Endothelial cell of umbilical vein (primary cell): ENCODE results near the gene NCKAP5. TPM values are rescaled to one million over a fixed set of nuclear protein-coding genes. Genes with fewer than 3 reads are reported as not detected.

Source experiments
- BruUV-seq: library from RNA; stranded (reverse); fragments of 400-500 nt; replicated peaks from 2 replicates; lab custom pipeline; 2021; lab: Mats Ljungman, UMichigan
- CTCF ChIA-PET: fragments of 300-600, 350-600 bp; sonication (Branson Sonifier 250); formaldehyde crosslinking; loops from one replicate; lab custom pipeline; 2021; ENCODE audit warnings: antibody characterized with exemption, inconsistent platforms; lab: Charles Lee
- POLR2A ChIA-PET: fragments of 300-600, 350-600 bp; sonication (Branson Sonifier 250); formaldehyde crosslinking; loops from one replicate; lab custom pipeline; 2021; ENCODE audit warnings: antibody characterized with exemption, inconsistent platforms; lab: Charles Lee
- DNase-seq: peaks from one replicate; pipeline ENCODE4 v3.0.0-alpha.2; 2011; ENCODE audit warnings: low read depth, low spot score
- FAIRE-seq: peaks from 2 replicates; lab custom pipeline; 2011; peaks lifted over from hg19 to GRCh38; lab: Jason Lieb, UNC
- H2AFZ ChIP-seq: 2 replicates; pipeline ENCODE4 v1.6.0; 2012; ENCODE audit warnings: low read depth, low read length, control low read depth, inconsistent platforms
- H3K27ac ChIP-seq: 2 replicates; pipeline ENCODE4 v1.5.1; 2011; ENCODE audit warnings: low read depth, mild to moderate bottlenecking, control low read depth, low read length, moderate library complexity; ENCODE audit not compliant: insufficient read depth
- H3K27me3 ChIP-seq, 2 experiments: 2 replicates each; pipeline versions ENCODE4 v1.6.0 to v1.6.1; 2011; ENCODE audit warnings: low read length in 2 of 2, mixed read lengths in 1 of 2; ENCODE audit not compliant: control insufficient read depth in 2 of 2, insufficient read depth in 2 of 2
- H3K36me3 ChIP-seq, 2 experiments: 2 replicates in 1 of 2; 3 replicates in 1 of 2; pipeline ENCODE4 v1.5.1; 2011; ENCODE audit warnings: low read length in 2 of 2, mild to moderate bottlenecking in 1 of 2, moderate library complexity in 1 of 2; ENCODE audit not compliant: control insufficient read depth in 2 of 2, insufficient read depth in 2 of 2; ENCODE audit errors: extremely low read depth in 1 of 2
- H3K4me1 ChIP-seq: 3 replicates; pipeline ENCODE4 v1.5.1; 2011; ENCODE audit warnings: mild to moderate bottlenecking, low read length; ENCODE audit not compliant: control insufficient read depth, insufficient read depth; ENCODE audit errors: extremely low read depth
- H3K4me2 ChIP-seq: 2 replicates; pipeline ENCODE4 v1.6.1; 2011; ENCODE audit warnings: low read length, control low read depth, mixed read lengths; ENCODE audit not compliant: insufficient read depth
- H3K4me3 ChIP-seq, 3 experiments: fragments of 200-600 bp in 1 of 3; sonication (generic), shearing (Covaris generic) in 1 of 3; replicated peaks in 1 of 3; 2 replicates each; pipeline ENCODE4 v1.5.1; 2011 to 2016; ENCODE audit warnings: control low read depth in 3 of 3, low read length in 3 of 3, mild to moderate bottlenecking in 2 of 3, inconsistent platforms in 1 of 3, low read depth in 1 of 3, moderate library complexity in 1 of 3; ENCODE audit not compliant: insufficient read depth in 1 of 3
- H3K79me2 ChIP-seq: 2 replicates; pipeline ENCODE4 v1.6.0; 2012; ENCODE audit warnings: low read length, inconsistent platforms; ENCODE audit not compliant: control insufficient read depth, insufficient read depth
- H3K9ac ChIP-seq: replicated peaks from 2 replicates; pipeline ENCODE3; 2011; ENCODE audit warnings: low read length, control low read depth; ENCODE audit not compliant: insufficient read depth; ENCODE audit errors: extremely low read depth
- H3K9me1 ChIP-seq: replicated peaks from 3 replicates; pipeline ENCODE4 v1.6.0; 2011; ENCODE audit warnings: mild to moderate bottlenecking, low read length; ENCODE audit not compliant: control insufficient read depth, insufficient read depth; ENCODE audit errors: extremely low read depth
- H3K9me3 ChIP-seq: replicated peaks from 2 replicates; pipeline ENCODE4 v1.5.1; 2012; ENCODE audit warnings: low read length, inconsistent platforms; ENCODE audit not compliant: control insufficient read depth, insufficient read depth
- H4K20me1 ChIP-seq: replicated peaks from 2 replicates; pipeline ENCODE3; 2011; ENCODE audit warnings: mild to moderate bottlenecking, low read length; ENCODE audit not compliant: control insufficient read depth, insufficient read depth; ENCODE audit errors: extremely low read depth
- CTCF ChIP-seq, 2 donors: IDR thresholded peaks; 1 replicate in 1 of 2; 2 replicates in 1 of 2; pipeline ENCODE4 v1.5.1; 2011; ENCODE audit warnings: low read length in 2 of 2, mild to moderate bottlenecking in 2 of 2, moderate library complexity in 2 of 2, control low read depth in 1 of 2, inconsistent platforms in 1 of 2, low read depth in 1 of 2; ENCODE audit not compliant: insufficient read depth in 1 of 2; ENCODE audit errors: extremely low read depth in 1 of 2
- EZH2 ChIP-seq: IDR thresholded peaks from 2 replicates; pipeline ENCODE4 v1.6.1; 2012; ENCODE audit warnings: borderline replicate concordance, low read depth, mild to moderate bottlenecking, moderate library complexity, low read length, inconsistent platforms; ENCODE audit not compliant: severe bottlenecking
- FOS ChIP-seq: IDR thresholded peaks from 2 replicates; pipeline ENCODE4 v1.6.1; 2011; ENCODE audit warnings: mild to moderate bottlenecking, low read length, moderate library complexity, borderline replicate concordance; ENCODE audit not compliant: insufficient read depth
- GATA2 ChIP-seq: IDR thresholded peaks from 2 replicates; pipeline ENCODE4 v1.7.0; 2011; ENCODE audit warnings: low read depth, mild to moderate bottlenecking, moderate library complexity, mixed read lengths, low read length; ENCODE audit not compliant: insufficient read length, insufficient read depth
- JUN ChIP-seq: IDR thresholded peaks from 2 replicates; pipeline ENCODE4 v1.6.1; 2011; ENCODE audit warnings: borderline replicate concordance, low read depth; ENCODE audit not compliant: insufficient read length, insufficient read depth
- MAX ChIP-seq: IDR thresholded peaks from 2 replicates; pipeline ENCODE4 v1.6.1; 2011; ENCODE audit not compliant: insufficient read depth, insufficient read length
- MYC ChIP-seq: IDR thresholded peaks from one replicate; pipeline ENCODE4 v1.6.1; 2011; ENCODE audit warnings: mild to moderate bottlenecking, low read depth, low read length
- POLR2A ChIP-seq: IDR thresholded peaks from 2 replicates; pipeline ENCODE4 v1.6.1; 2012; ENCODE audit warnings: low read depth, mild to moderate bottlenecking, control low read depth, low read length
- POLR2AphosphoS5 ChIP-seq: IDR thresholded peaks from 2 replicates; pipeline ENCODE4 v1.6.1; 2012; ENCODE audit warnings: low read depth, mild to moderate bottlenecking, control low read depth, low read length, moderate library complexity; ENCODE audit not compliant: insufficient read depth
- dilution Hi-C: fragments of 300-500 bp; cut with MboI; formaldehyde crosslinking; loops from one replicate; pipeline ENCODE4 v1.15.0; 2019; ENCODE audit warnings: low sequenced_read_pairs; ENCODE audit not compliant: extremely low pct_ligation_motif_present
- intact Hi-C: fragments of 100-400 bp; cut with micrococcal nuclease; formaldehyde crosslinking; loops from one replicate; pipeline ENCODE4 v1.10.0; 2022
- polyA plus RNA-seq, 4 experiments: library from polyadenylated mRNA; depleted of rRNA in 3 of 4; stranded (reverse) in 3 of 4; unstranded in 1 of 4; fragments of >200 nt; gene quantifications; 2 replicates each; pipeline versions ENCODE4 v1.2.1 to v1.2.3, GENCODE V29; 2011 to 2012; ENCODE audit warnings: missing spikeins in 1 of 4
- total RNA-seq: library from RNA; stranded (reverse); gene quantifications from 2 replicates; pipeline ENCODE4 v1.2.3, GENCODE V29; 2021

The NCKAP5 gene
- total and polyA plus RNA-seq, 2 donors (not counting 3 experiments of a cell fraction or from before 2014, with no cell fraction given), result 0.47 to 3.3 TPM

- no TSS peak for BruUV-seq
- Histone ChIP-seq H3K79me2 (no peaks in the 10 kb centered on the region), H3K27ac (no peak overlapping the region), H3K36me3 (no peaks in the 10 kb centered on the region), H2AFZ (no peak overlapping the region), H4K20me1 (no peaks in the 10 kb centered on the region), H3K9ac (no peak overlapping the region), H3K4me2 (no peak overlapping the region), H3K27me3 (no peaks in the 10 kb centered on the region), H3K9me3 (no peaks in the 10 kb centered on the region), H3K4me3 (no peak overlapping the region), H3K4me1 (no peaks in the 10 kb centered on the region), H3K9me1 (no peaks in the 10 kb centered on the region)
- dilution Hi-C loops, result no loop called here
- DNase-seq (no peak), FAIRE-seq (no peak)
- ChIA-PET POLR2A (no interaction called here), CTCF (no interaction called here)
- intact Hi-C loops, result loop anchor here (10.0 kb wide), 1 partner anchor 215 kb away; no protein-coding TSS in a partner anchor
- no peak for TF ChIP-seq FOS
- no peak for TF ChIP-seq GATA2
- no peak for TF ChIP-seq MAX
- no peak for TF ChIP-seq CTCF (IDR thresholded peaks at IDR 0.05; ENCODE audit: extremely low read depth in 1 of 2, insufficient read depth in 1 of 2, low read depth in 1 of 2, low read length in 2 of 2)
- TF ChIP-seq POLR2A, result no peak
- no peak for TF ChIP-seq JUN
- TF ChIP-seq MYC, result no peak
- TF ChIP-seq POLR2AphosphoS5, result no peak
- TF ChIP-seq EZH2, result no peak
Observed at GRCh38 chr2:133390156-133390555, 178.1 kb downstream of the NCKAP5 start.
